HepG2 (cell line): Measurements from ENCODE around the gene GALNT10. TPM values are rescaled to one million over a fixed set of nuclear protein-coding genes. Genes with fewer than 3 reads are reported as not detected.

Source experiments
- ATAC-seq: fragments of 200-7000 bp; cut with Tn5 transposase; 3 replicates; pipeline ENCODE4 v1.9.1; 2020; ENCODE audit warnings: mild to moderate bottlenecking, moderate library complexity
- BruUV-seq: library from RNA; stranded (reverse); fragments of 400-500 nt; replicated peaks from 2 replicates; lab custom pipeline; 2021; lab: Mats Ljungman, UMichigan
- CTCF ChIA-PET: fragments of 300-600 bp; formaldehyde crosslinking; extraction: SDS; loops from one replicate; lab custom pipeline; 2021; ENCODE audit warnings: low total read pairs, inconsistent platforms, low intra/inter-chr PET ratio; lab: Yijun Ruan, JAX
- POLR2A ChIA-PET: fragments of 350-600 bp; sonication (Branson Sonifier 250); formaldehyde crosslinking; loops from one replicate; lab custom pipeline; 2020; ENCODE audit warnings: antibody characterized with exemption, inconsistent platforms; lab: Yijun Ruan, JAX
- DNase-seq: peaks from one replicate; pipeline ENCODE4 v3.0.0-alpha.2; 2015; ENCODE audit warnings: low spot score
- FAIRE-seq: peaks from 3 replicates; lab custom pipeline; 2011; peaks lifted over from hg19 to GRCh38; lab: Jason Lieb, UNC
- H2AFZ ChIP-seq: one replicate; pipeline ENCODE4 v1.6.1; 2011; ENCODE audit warnings: low read length, inconsistent platforms
- H3K27ac ChIP-seq: fragments of 300-600 bp; 3 replicates; pipeline ENCODE4 v1.8.0; 2011; ENCODE audit warnings: mixed run types, mild to moderate bottlenecking, mixed read lengths, low read length, inconsistent platforms; ENCODE audit not compliant: insufficient read depth; ENCODE audit errors: extremely low read length
- H3K27me3 ChIP-seq, 2 experiments: fragments of 200-600 bp in 1 of 2; 2 replicates in 1 of 2; 3 replicates in 1 of 2; pipeline versions ENCODE4 v1.6.0 to v1.8.0; 2011; ENCODE audit warnings: low read length in 2 of 2, mild to moderate bottlenecking in 2 of 2, moderate library complexity in 2 of 2, inconsistent platforms in 1 of 2; ENCODE audit not compliant: insufficient read depth in 2 of 2, control insufficient read depth in 1 of 2
- H3K36me3 ChIP-seq, 2 experiments: fragments of 200-600 bp in 1 of 2; replicated peaks in 1 of 2; 2 replicates in 1 of 2; 3 replicates in 1 of 2; pipeline versions ENCODE4 v1.5.1 to v1.8.0; 2011; ENCODE audit warnings: low read length in 2 of 2, inconsistent platforms in 1 of 2; ENCODE audit not compliant: insufficient read depth in 2 of 2, control insufficient read depth in 1 of 2
- H3K4me1 ChIP-seq: 2 replicates; pipeline ENCODE4 v1.5.1; 2012; ENCODE audit warnings: low read length, inconsistent platforms; ENCODE audit not compliant: insufficient read depth
- H3K4me2 ChIP-seq: 2 replicates; pipeline ENCODE4 v1.6.0; 2011; ENCODE audit warnings: low read depth, low read length, inconsistent platforms
- H3K4me3 ChIP-seq, 3 experiments: fragments of 200-600 bp in 1 of 3; sonication (generic), shearing (Covaris generic) in 1 of 3; replicated peaks in 1 of 3; 2 replicates each; pipeline ENCODE4 v1.5.1; 2011 to 2016; ENCODE audit warnings: low read length in 3 of 3, inconsistent platforms in 2 of 3, low read depth in 2 of 3, mild to moderate bottlenecking in 2 of 3, control low read depth in 1 of 3, mixed read lengths in 1 of 3; ENCODE audit not compliant: insufficient read depth in 1 of 3
- H3K79me2 ChIP-seq: one replicate; pipeline ENCODE4 v1.6.1; 2011; ENCODE audit warnings: low read length, inconsistent platforms; ENCODE audit not compliant: insufficient read depth
- H3K9ac ChIP-seq: 2 replicates; pipeline ENCODE4 v1.6.0; 2011; ENCODE audit warnings: mild to moderate bottlenecking, low read depth, low read length, inconsistent platforms; ENCODE audit not compliant: insufficient read depth
- H3K9me3 ChIP-seq: 2 replicates; pipeline ENCODE4 v1.5.1; 2012; ENCODE audit warnings: mild to moderate bottlenecking, low read length
- H4K20me1 ChIP-seq: 2 replicates; pipeline ENCODE4 v1.6.0; 2011; ENCODE audit warnings: inconsistent platforms, mild to moderate bottlenecking, low read length, moderate library complexity; ENCODE audit not compliant: insufficient read depth
- RBM22 ChIP-seq: fragments of 200-400 bp; formaldehyde crosslinking; optimal IDR thresholded peaks from 2 replicates; pipeline ENCODE3; 2017; ENCODE audit warnings: mild to moderate bottlenecking, low read length, moderate library complexity
- SIX4 ChIP-seq: sonication (generic); formaldehyde crosslinking; IDR thresholded peaks from 2 replicates; pipeline ENCODE4 v1.4.0; 2020; ENCODE audit warnings: missing genetic modification reagents
- TBX2 ChIP-seq: sonication (generic); formaldehyde crosslinking; IDR thresholded peaks from 2 replicates; pipeline ENCODE4 v1.5.0; 2020; ENCODE audit warnings: missing genetic modification reagents, mild to moderate bottlenecking, borderline replicate concordance
- ZBTB38 ChIP-seq: sonication (generic); formaldehyde crosslinking; IDR thresholded peaks from 2 replicates; pipeline ENCODE4 v1.5.1; 2020; ENCODE audit warnings: mild to moderate bottlenecking, missing genetic modification reagents
- ZNF230 ChIP-seq: sonication (generic); formaldehyde crosslinking; IDR thresholded peaks from 2 replicates; pipeline ENCODE4 v1.4.0; 2020; ENCODE audit warnings: mild to moderate bottlenecking, missing genetic modification reagents
- ZNF337 ChIP-seq: sonication (generic); formaldehyde crosslinking; IDR thresholded peaks from 2 replicates; pipeline ENCODE4 v1.5.1; 2020; ENCODE audit warnings: missing genetic modification reagents, low read depth, mild to moderate bottlenecking, borderline replicate concordance
- ZNF567 ChIP-seq: sonication (generic); formaldehyde crosslinking; IDR thresholded peaks from 2 replicates; pipeline ENCODE4 v1.8.1; 2023; ENCODE audit warnings: mild to moderate bottlenecking, missing genetic modification reagents, borderline replicate concordance
- ZNF674 ChIP-seq: sonication (generic); formaldehyde crosslinking; IDR thresholded peaks from 2 replicates; pipeline ENCODE4 v1.5.0; 2020; ENCODE audit warnings: low read depth, mild to moderate bottlenecking, missing genetic modification reagents
- ZNF737 ChIP-seq: sonication (generic); formaldehyde crosslinking; IDR thresholded peaks from 2 replicates; pipeline ENCODE4 v1.5.0; 2020; ENCODE audit warnings: missing genetic modification reagents, mild to moderate bottlenecking, borderline replicate concordance
- ZNF746 ChIP-seq: sonication (generic); formaldehyde crosslinking; IDR thresholded peaks from 2 replicates; pipeline ENCODE4 v1.8.0; 2022; ENCODE audit warnings: mild to moderate bottlenecking, missing genetic modification reagents
- ZNF816 ChIP-seq: sonication (generic); formaldehyde crosslinking; IDR thresholded peaks from 2 replicates; pipeline ENCODE4 v1.8.0; 2022; ENCODE audit warnings: missing genetic modification reagents, mild to moderate bottlenecking, borderline replicate concordance
- WGBS: methylation state at CpG from one replicate; pipeline ENCODE4 v1.1.6; 2017; ENCODE audit warnings: low lambda C conversion rate; 5-methylcytosine and 5-hydroxymethylcytosine counted together
- in situ Hi-C: cut with HindIII; loops from 2 replicates; pipeline ENCODE4 v1.10.0; 2017; ENCODE audit warnings: low pct_unique_long_range_greater_than_20kb; ENCODE audit not compliant: extremely low pct_ligation_motif_present
- intact Hi-C: fragments of 100-400 bp; cut with micrococcal nuclease; formaldehyde crosslinking; loops from one replicate; pipeline ENCODE4 v1.10.0; 2022; ENCODE audit not compliant: unreplicated experiment
- polyA plus RNA-seq, 8 experiments: library from polyadenylated mRNA; depleted of rRNA in 3 of 8; stranded (reverse) in 7 of 8; unstranded in 1 of 8; fragments of >200 nt; fragmentation: Illumina TruSeq in 4 of 8; extraction: Trizol in 4 of 8; gene quantifications; 2 replicates each; pipeline versions ENCODE4 v1.2.1 to v1.2.3, GENCODE V29; 2011 to 2016; ENCODE audit warnings: low read depth in 4 of 8, missing spikeins in 1 of 8, mixed read lengths in 1 of 8; ENCODE audit not compliant: insufficient read depth in 1 of 8
- total RNA-seq, 5 experiments: library from RNA; depleted of rRNA; stranded (reverse); fragments of >200 nt; fragmentation: Illumina TruSeq; extraction: Trizol; gene quantifications; 2 replicates each; pipeline ENCODE4 v1.2.3, GENCODE V29; 2016; ENCODE audit warnings: low read depth in 1 of 5
- TF ChIP-seq, protein P1 (sequence below): conservative IDR thresholded peaks from 2 replicates; pipeline ENCODE4 v1.6.1; 2018; ENCODE audit warnings: missing genetic modification reagents
- TF ChIP-seq, protein P2 (sequence below): sonication (generic); formaldehyde crosslinking; IDR thresholded peaks from 2 replicates; pipeline ENCODE4 v1.5.1; 2020; ENCODE audit warnings: missing genetic modification reagents, mild to moderate bottlenecking, borderline replicate concordance

The GALNT10 gene
- total and polyA plus RNA-seq, 2 of the 13 experiments (the other 11 are each of a cell fraction or from before 2014, with no cell fraction given), result 8.1 to 11.2 TPM

DNA sequence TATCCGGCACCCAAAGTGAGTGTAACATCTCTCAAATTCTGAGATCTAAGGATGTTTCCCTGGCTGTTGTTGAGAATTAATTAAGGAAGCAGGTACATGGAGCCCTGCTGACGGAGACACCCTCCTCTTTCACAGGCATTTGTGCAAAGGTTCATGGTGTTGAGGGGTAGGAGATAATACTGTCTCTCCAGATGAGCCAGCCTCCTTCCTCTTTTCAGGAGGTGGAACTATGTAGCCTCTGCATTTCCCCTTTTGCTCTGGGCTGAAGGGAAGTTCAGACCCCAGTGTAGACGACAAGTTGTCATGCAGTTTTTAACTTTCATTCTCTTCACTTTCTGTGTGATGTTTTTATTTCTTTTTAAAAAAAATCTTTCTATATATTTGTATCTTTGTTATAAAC, 107.5 kb downstream of the GALNT10 start:
- H3K9me3 ChIP-seq, result no peaks in the 10 kb centered on the region
- H2AFZ ChIP-seq, result no peak overlapping the region
- BruUV-seq, result no TSS peak
- H3K36me3 ChIP-seq, result no peaks in the 10 kb centered on the region; a peak in 1 of 5 replicates
- FAIRE-seq (no peak), DNase-seq (no peak), ATAC-seq (no peak)
- H3K9ac ChIP-seq, result no peak overlapping the region
- no peak for TF ChIP-seq ZNF674 (CRISPR knock-in tag)
- TF ChIP-seq ZNF737, result no peak
- no peak for TF ChIP-seq TBX2 (CRISPR knock-in tag)
- TF ChIP-seq RBM22, result no peak
- TF ChIP-seq ZBTB38 (CRISPR knock-in tag), result no peak
- no peak for TF ChIP-seq ZNF567
- no peak overlapping the region for H3K27ac ChIP-seq
- no peak overlapping the region for H3K4me2 ChIP-seq
- no peaks in the 10 kb centered on the region for H3K27me3 ChIP-seq
- no peaks in the 10 kb centered on the region for H4K20me1 ChIP-seq
- peaks cover 27% of the 10 kb centered on the region for H3K4me1 ChIP-seq
- H3K79me2 ChIP-seq, result no peaks in the 10 kb centered on the region
- no peak overlapping the region for H3K4me3 ChIP-seq
- CTCF ChIA-PET, result no interaction called here
- POLR2A ChIA-PET, result no interaction called here
- in situ Hi-C loops (no loop called here), intact Hi-C loops (no loop called here)
- 98% methylated on average over 3 of the region's 3 CpGs for WGBS

DNA sequence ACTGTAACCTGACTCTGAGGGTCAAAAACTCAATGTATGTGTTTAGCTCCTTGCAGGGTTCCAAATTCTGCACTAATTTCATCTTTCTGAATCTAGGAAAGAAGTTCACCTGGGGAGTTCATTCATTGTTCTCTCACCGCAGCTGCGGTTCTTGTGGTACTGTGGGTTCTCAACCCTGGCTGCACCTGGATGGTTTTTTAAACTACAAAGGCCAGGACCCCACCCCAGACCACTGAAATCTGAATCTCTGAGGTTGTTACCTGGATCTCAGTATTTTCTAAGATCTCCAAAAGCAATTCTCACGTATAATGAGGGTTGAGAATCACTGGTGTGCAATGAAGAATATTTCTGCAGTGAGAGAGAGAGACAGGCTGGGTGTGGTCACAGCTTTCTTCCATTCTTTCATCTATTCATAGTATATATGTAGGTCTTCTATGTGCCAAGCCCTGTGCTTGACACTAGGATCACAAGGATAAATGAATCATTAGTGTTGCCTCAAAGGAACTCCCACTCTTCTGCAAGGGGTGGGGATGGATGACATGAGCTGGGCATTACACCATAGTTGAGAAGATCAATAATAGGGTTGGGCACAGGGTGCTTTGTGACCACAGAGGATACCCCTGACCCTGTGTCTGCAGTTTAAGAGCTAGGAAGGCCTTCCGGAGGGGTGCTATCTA, 109.8 kb downstream of the GALNT10 start:
- H3K27me3 ChIP-seq, result no peaks in the 10 kb centered on the region
- H3K27ac ChIP-seq, result no peak overlapping the region
- no peak overlapping the region for H3K4me3 ChIP-seq
- no peak for DNase-seq
- no peaks in the 10 kb centered on the region for H4K20me1 ChIP-seq
- H3K9ac ChIP-seq, result no peak overlapping the region
- no peaks in the 10 kb centered on the region; a peak in 1 of 5 replicates for H3K36me3 ChIP-seq
- ChIA-PET CTCF (no interaction called here), POLR2A (no interaction called here)
- no peaks in the 10 kb centered on the region for H3K9me3 ChIP-seq
- H3K4me1 ChIP-seq, result peaks cover 21% of the 10 kb centered on the region
- H3K79me2 ChIP-seq, result no peaks in the 10 kb centered on the region
- no TSS peak for BruUV-seq
- intact Hi-C loops (no loop called here), in situ Hi-C loops (no loop called here)
- H3K4me2 ChIP-seq, result no peak overlapping the region
- FAIRE-seq, result no peak
- H2AFZ ChIP-seq, result no peak overlapping the region
- ATAC-seq, result 0 out of 3 replicates have a peak, but pooled peaks have one; percentile 35
- WGBS, result 100% methylated on average over 3 of the region's 4 CpGs
- TF ChIP-seq, protein P1, sequence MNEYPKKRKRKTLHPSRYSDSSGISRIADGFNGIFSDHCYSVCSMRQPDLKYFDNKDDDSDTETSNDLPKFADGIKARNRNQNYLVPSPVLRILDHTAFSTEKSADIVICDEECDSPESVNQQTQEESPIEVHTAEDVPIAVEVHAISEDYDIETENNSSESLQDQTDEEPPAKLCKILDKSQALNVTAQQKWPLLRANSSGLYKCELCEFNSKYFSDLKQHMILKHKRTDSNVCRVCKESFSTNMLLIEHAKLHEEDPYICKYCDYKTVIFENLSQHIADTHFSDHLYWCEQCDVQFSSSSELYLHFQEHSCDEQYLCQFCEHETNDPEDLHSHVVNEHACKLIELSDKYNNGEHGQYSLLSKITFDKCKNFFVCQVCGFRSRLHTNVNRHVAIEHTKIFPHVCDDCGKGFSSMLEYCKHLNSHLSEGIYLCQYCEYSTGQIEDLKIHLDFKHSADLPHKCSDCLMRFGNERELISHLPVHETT, result no peak
- TF ChIP-seq ZNF746 (CRISPR knock-in tag), result no peak
- no peak for TF ChIP-seq ZNF230 (CRISPR knock-in tag)
- TF ChIP-seq, protein P2, sequence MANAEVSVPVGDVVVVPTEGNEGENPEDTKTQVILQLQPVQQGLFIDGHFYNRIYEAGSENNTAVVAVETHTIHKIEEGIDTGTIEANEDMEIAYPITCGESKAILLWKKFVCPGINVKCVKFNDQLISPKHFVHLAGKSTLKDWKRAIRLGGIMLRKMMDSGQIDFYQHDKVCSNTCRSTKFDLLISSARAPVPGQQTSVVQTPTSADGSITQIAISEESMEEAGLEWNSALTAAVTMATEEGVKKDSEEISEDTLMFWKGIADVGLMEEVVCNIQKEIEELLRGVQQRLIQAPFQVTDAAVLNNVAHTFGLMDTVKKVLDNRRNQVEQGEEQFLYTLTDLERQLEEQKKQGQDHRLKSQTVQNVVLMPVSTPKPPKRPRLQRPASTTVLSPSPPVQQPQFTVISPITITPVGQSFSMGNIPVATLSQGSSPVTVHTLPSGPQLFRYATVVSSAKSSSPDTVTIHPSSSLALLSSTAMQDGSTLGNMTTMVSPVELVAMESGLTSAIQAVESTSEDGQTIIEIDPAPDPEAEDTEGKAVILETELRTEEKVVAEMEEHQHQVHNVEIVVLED, result no peak
- TF ChIP-seq ZNF816 (CRISPR knock-in tag), result no peak
- no peak for TF ChIP-seq SIX4
- no peak for TF ChIP-seq ZNF337
